Caco-2 (cell line): Measurements from ENCODE around the gene ATP5MK. TPM values are rescaled to one million over a fixed set of nuclear protein-coding genes. Genes with fewer than 3 reads are reported as not detected.
A peak's percentile ranks its signal among the peaks of the same experiment; 100 is the strongest.

ENCODE experiments used
- BruUV-seq: library from RNA; stranded (reverse); fragments of 400-500 nt; replicated peaks from 2 replicates; lab custom pipeline; 2021; lab: Mats Ljungman, UMichigan
- CTCF ChIA-PET: fragments of 300-600 bp; sonication (Branson Sonifier 250); formaldehyde crosslinking; loops from one replicate; lab custom pipeline; 2022; ENCODE audit warnings: antibody characterized with exemption; lab: Charles Lee
- POLR2A ChIA-PET: fragments of 300-600 bp; sonication (Branson Sonifier 250); formaldehyde crosslinking; loops from one replicate; lab custom pipeline; 2022; ENCODE audit warnings: antibody characterized with exemption; lab: Charles Lee
- DNase-seq, 2 experiments: peaks; one replicate each; pipeline versions ENCODE4 v3.0.0 to v3.0.0-alpha.2; 2020 to 2022
- H3K27me3 ChIP-seq: replicated peaks from 2 replicates; pipeline ENCODE4 v1.6.0; 2011; ENCODE audit warnings: low read length; ENCODE audit not compliant: control insufficient read depth, insufficient read depth
- H3K36me3 ChIP-seq: 2 replicates; pipeline ENCODE4 v1.5.1; 2011; ENCODE audit warnings: low read length; ENCODE audit not compliant: control insufficient read depth, insufficient read depth
- H3K4me1 ChIP-seq: fragments of 250-450 bp; sonication (Bioruptor Pico); 2 replicates; pipeline ENCODE4 v1.5.1; 2020; ENCODE audit warnings: mild to moderate bottlenecking
- H3K4me3 ChIP-seq: 2 replicates; pipeline ENCODE4 v1.5.1; 2011; ENCODE audit warnings: low read depth, mild to moderate bottlenecking, control low read depth, low read length
- H3K9me3 ChIP-seq: fragments of 250-450 bp; sonication (Bioruptor Pico); 2 replicates; pipeline ENCODE4 v1.5.1; 2020; ENCODE audit warnings: mild to moderate bottlenecking, moderate library complexity
- H3K27ac Mint-ChIP-seq: one replicate; pipeline ENCODE4 v1.8.0; 2022; ENCODE audit warnings: mixed read lengths; ENCODE audit not compliant: unreplicated experiment
- H3K27me3 Mint-ChIP-seq: one replicate; pipeline ENCODE4 v1.8.0; 2022; ENCODE audit warnings: mixed read lengths; ENCODE audit not compliant: insufficient read depth, unreplicated experiment
- H3K36me3 Mint-ChIP-seq: one replicate; pipeline ENCODE4 v1.8.0; 2022; ENCODE audit warnings: mild to moderate bottlenecking, mixed read lengths; ENCODE audit not compliant: insufficient read depth, unreplicated experiment
- H3K4me1 Mint-ChIP-seq: one replicate; pipeline ENCODE4 v1.8.0; 2022; ENCODE audit warnings: low read depth, mixed read lengths; ENCODE audit not compliant: unreplicated experiment
- H3K4me3 Mint-ChIP-seq: one replicate; pipeline ENCODE4 v1.8.0; 2022; ENCODE audit warnings: mild to moderate bottlenecking, moderate library complexity, mixed read lengths; ENCODE audit not compliant: unreplicated experiment
- H3K9me3 Mint-ChIP-seq: one replicate; pipeline ENCODE4 v1.8.0; 2022; ENCODE audit warnings: mixed read lengths; ENCODE audit not compliant: unreplicated experiment
- intact Hi-C: fragments of 100-400 bp; cut with micrococcal nuclease; formaldehyde crosslinking; loops from one replicate; pipeline ENCODE4 v1.10.0; 2022; ENCODE audit not compliant: unreplicated experiment
- total RNA-seq: library from RNA; stranded (reverse); gene quantifications from 2 replicates; pipeline ENCODE4 v1.2.3, GENCODE V29; 2022
- TF ChIP-seq, protein P1 (sequence below), 2 experiments: fragments of 200-600 bp in 1 of 2; IDR thresholded peaks; 1 replicate in 1 of 2; 2 replicates in 1 of 2; pipeline versions ENCODE4 v1.5.1 to v1.8.0; 2011 to 2022; ENCODE audit warnings: antibody characterized with exemption in 1 of 2, control low read depth in 1 of 2, inconsistent platforms in 1 of 2, low read depth in 1 of 2, low read length in 1 of 2, mild to moderate bottlenecking in 1 of 2, moderate library complexity in 1 of 2; ENCODE audit not compliant: insufficient read depth in 1 of 2, severe bottlenecking in 1 of 2, unreplicated experiment in 1 of 2

ATP5MK gene
- total RNA-seq, 1 experiment from 2014 or later = 340 TPM

DNA sequence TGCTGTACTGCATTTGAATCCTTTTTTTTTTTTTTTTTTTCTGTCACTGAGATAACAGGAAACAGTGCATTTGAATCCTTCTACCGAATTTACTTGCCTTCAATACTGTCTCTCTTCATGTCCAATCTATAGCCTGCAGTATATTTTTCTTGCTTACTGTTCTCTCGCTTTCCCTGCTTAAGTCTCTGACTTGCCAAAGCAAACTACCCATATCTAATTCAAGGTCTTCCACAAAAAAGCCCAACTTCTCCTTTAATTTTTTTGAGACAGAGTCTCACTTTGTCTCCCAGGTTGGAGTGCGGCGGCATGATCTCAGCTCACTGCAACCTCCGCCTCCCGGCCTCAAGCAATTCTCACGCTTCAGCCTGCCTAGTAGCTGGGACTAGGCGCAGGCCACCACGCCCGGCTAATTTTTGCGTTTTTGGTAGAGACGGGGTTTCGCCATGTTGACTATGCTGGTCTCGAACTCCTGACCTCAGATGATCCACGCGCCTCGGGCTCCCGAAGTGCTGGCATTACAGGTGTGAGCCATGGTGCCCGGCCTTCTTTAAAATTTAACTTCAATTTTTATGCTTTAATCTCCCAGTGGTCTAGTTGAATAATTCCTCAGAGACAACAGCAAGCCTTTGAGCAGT, 1.0 kb upstream of the ATP5MK start:
- H3K9me3 Mint-ChIP-seq = no peaks in the 10 kb centered on the region
- Histone ChIP-seq H3K4me3 (peak overlapping the region; percentile 91), H3K9me3 (no peaks in the 10 kb centered on the region), H3K27me3 (no peaks in the 10 kb centered on the region), H3K36me3 (peaks cover 3% of the 10 kb centered on the region; the same call in 1 of the 2 replicates), H3K4me1 (peaks cover 7% of the 10 kb centered on the region; the same call in 1 of the 2 replicates)
- no peak for DNase-seq
- peak overlapping the region; percentile 92 for H3K4me3 Mint-ChIP-seq
- H3K27ac Mint-ChIP-seq = peak overlapping the region; percentile 96
- TF ChIP-seq, protein P1, sequence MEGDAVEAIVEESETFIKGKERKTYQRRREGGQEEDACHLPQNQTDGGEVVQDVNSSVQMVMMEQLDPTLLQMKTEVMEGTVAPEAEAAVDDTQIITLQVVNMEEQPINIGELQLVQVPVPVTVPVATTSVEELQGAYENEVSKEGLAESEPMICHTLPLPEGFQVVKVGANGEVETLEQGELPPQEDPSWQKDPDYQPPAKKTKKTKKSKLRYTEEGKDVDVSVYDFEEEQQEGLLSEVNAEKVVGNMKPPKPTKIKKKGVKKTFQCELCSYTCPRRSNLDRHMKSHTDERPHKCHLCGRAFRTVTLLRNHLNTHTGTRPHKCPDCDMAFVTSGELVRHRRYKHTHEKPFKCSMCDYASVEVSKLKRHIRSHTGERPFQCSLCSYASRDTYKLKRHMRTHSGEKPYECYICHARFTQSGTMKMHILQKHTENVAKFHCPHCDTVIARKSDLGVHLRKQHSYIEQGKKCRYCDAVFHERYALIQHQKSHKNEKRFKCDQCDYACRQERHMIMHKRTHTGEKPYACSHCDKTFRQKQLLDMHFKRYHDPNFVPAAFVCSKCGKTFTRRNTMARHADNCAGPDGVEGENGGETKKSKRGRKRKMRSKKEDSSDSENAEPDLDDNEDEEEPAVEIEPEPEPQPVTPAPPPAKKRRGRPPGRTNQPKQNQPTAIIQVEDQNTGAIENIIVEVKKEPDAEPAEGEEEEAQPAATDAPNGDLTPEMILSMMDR (IDR thresholded peaks at IDR 0.05; ENCODE audit: insufficient read depth in 1 of 2, low read depth in 1 of 2, low read length in 1 of 2, severe bottlenecking in 1 of 2, unreplicated experiment in 1 of 2) = no peak
- POLR2A ChIA-PET = interaction anchor here (0.6 to 2.0 kb wide), 3 partner anchors 28 to 166 kb away, joined by 5 to 14 read pairs (median 9); no protein-coding TSS in a partner anchor
- H3K36me3 Mint-ChIP-seq = peaks cover 87% of the 10 kb centered on the region
- BruUV-seq = no TSS peak
- CTCF ChIA-PET = interaction anchor here (1.0 to 1.4 kb wide), 3 partner anchors 8 to 88 kb away, joined by 3 to 4 read pairs (median 3); no protein-coding TSS in a partner anchor
- H3K27me3 Mint-ChIP-seq = no peaks in the 10 kb centered on the region
- intact Hi-C loops = no loop called here
- peaks cover 23% of the 10 kb centered on the region for H3K4me1 Mint-ChIP-seq

DNA sequence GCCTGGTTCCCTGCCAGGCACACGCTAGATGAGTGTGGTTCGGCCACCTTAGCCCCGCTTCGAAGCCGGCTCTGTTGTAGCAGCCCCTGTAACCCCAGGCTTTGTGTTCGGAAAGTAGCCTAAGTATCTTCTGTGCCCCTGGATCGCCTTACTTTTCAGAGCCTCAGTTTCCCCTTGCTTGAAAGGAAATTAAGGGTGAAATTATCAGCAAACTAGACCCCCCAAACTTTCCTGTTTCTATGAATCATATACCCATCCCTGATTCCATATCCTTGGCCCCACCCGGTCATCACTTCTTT, 463 bp upstream of the ATP5MK start:
- TF ChIP-seq, protein P1 (IDR thresholded peaks at IDR 0.05; ENCODE audit: insufficient read depth in 1 of 2, low read depth in 1 of 2, low read length in 1 of 2, severe bottlenecking in 1 of 2, unreplicated experiment in 1 of 2) = no peak
- H3K4me1 ChIP-seq = peaks cover 7% of the 10 kb centered on the region; the same call in 1 of the 2 replicates
- H3K4me3 ChIP-seq = peak overlapping the region; percentile 91
- ChIA-PET POLR2A (interaction anchor here (0.6 to 2.0 kb wide), 3 partner anchors 28 to 166 kb away, joined by 5 to 14 read pairs (median 9); no protein-coding TSS in a partner anchor), CTCF (interaction anchor here (1.0 to 1.4 kb wide), 3 partner anchors 9 to 89 kb away, joined by 3 to 4 read pairs (median 3); no protein-coding TSS in a partner anchor)
- Mint-ChIP-seq H3K4me1 (peaks cover 23% of the 10 kb centered on the region), H3K27ac (peak overlapping the region; percentile 96), H3K9me3 (no peaks in the 10 kb centered on the region), H3K4me3 (peak overlapping the region; percentile 92), H3K27me3 (no peaks in the 10 kb centered on the region), H3K36me3 (peaks cover 87% of the 10 kb centered on the region)
- no peak for DNase-seq
- peaks cover 3% of the 10 kb centered on the region; the same call in 1 of the 2 replicates for H3K36me3 ChIP-seq
- no peaks in the 10 kb centered on the region for H3K27me3 ChIP-seq
- intact Hi-C loops = loop anchor here (1.0 kb wide), 1 partner anchor 28 kb away; no protein-coding TSS in a partner anchor
- TSS peak; percentile 69 for BruUV-seq
- H3K9me3 ChIP-seq = no peaks in the 10 kb centered on the region

DNA sequence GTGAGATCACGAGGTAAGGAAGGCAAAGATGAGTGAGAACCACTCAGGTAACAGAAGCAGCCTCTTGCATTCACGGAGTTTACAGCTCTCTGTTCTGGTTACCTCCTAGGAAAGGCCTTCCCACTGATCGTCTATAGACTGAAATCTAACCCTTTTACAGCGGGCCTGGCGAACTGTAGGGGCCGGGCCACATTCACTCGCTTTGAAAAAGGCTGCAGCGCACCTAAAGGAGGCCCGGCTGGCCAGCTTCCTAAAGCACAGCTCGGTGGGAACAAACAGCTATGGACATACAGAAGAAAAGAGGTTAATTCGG, 565 bp downstream of the ATP5MK start:
- Histone ChIP-seq H3K27me3 (no peaks in the 10 kb centered on the region), H3K36me3 (peaks cover 3% of the 10 kb centered on the region; the same call in 1 of the 2 replicates), H3K4me1 (peaks cover 7% of the 10 kb centered on the region; the same call in 1 of the 2 replicates), H3K9me3 (no peaks in the 10 kb centered on the region), H3K4me3 (peak overlapping the region; percentile 91)
- intact Hi-C loops = loop anchor here (1.0 kb wide), 1 partner anchor 27 kb away; no protein-coding TSS in a partner anchor
- TF ChIP-seq, protein P1 (IDR thresholded peaks at IDR 0.05; ENCODE audit: insufficient read depth in 1 of 2, low read depth in 1 of 2, low read length in 1 of 2, severe bottlenecking in 1 of 2, unreplicated experiment in 1 of 2) = no peak
- Mint-ChIP-seq H3K27me3 (no peaks in the 10 kb centered on the region), H3K4me1 (peaks cover 23% of the 10 kb centered on the region), H3K9me3 (no peaks in the 10 kb centered on the region), H3K27ac (peak overlapping the region; percentile 96), H3K36me3 (peaks cover 87% of the 10 kb centered on the region), H3K4me3 (peak overlapping the region; percentile 92)
- POLR2A ChIA-PET = interaction anchor here (0.5 to 2.0 kb wide), 6 partner anchors 27 to 1339 kb away, joined by 3 to 14 read pairs (median 4); partner anchors contain the start of gene CALHM1
- DNase-seq = no peak
- no TSS peak for BruUV-seq
- CTCF ChIA-PET = interaction anchor here (1.2 to 1.4 kb wide), 2 partner anchors 10 to 90 kb away, joined by 3 to 4 read pairs; no protein-coding TSS in a partner anchor
